Parathyroid adenoma (tissue), 2 donors: ENCODE results near the gene VEGFA.

Experiments
- H2AFZ ChIP-seq: fragments of 300-600 bp; sonication (generic); one replicate; pipeline ENCODE4 v1.7.0; 2017; ENCODE audit warnings: antibody characterized with exemption, mild to moderate bottlenecking
- H3K27ac ChIP-seq: fragments of 300-600 bp; sonication (generic); one replicate; pipeline ENCODE4 v1.7.0; 2017
- H3K27me3 ChIP-seq: fragments of 300-600 bp; sonication (generic); one replicate; pipeline ENCODE4 v1.7.0; 2017; ENCODE audit warnings: low read length; ENCODE audit not compliant: control insufficient read depth, insufficient read depth
- H3K36me3 ChIP-seq: fragments of 300-600 bp; sonication (generic); one replicate; pipeline ENCODE4 v1.7.0; 2017; ENCODE audit warnings: low read length; ENCODE audit not compliant: control insufficient read depth, insufficient read depth
- H3K4me1 ChIP-seq: fragments of 300-600 bp; sonication (generic); one replicate; pipeline ENCODE4 v1.7.0; 2017; ENCODE audit warnings: control low read depth
- H3K4me2 ChIP-seq: fragments of 300-600 bp; sonication (generic); one replicate; pipeline ENCODE4 v1.7.0; 2017; ENCODE audit warnings: low read length
- H3K4me3 ChIP-seq: fragments of 300-600 bp; sonication (generic); one replicate; pipeline ENCODE4 v1.7.0; 2017; ENCODE audit warnings: low read depth, low read length
- H3K79me2 ChIP-seq: fragments of 300-600 bp; sonication (generic); one replicate; pipeline ENCODE4 v1.7.0; 2017; ENCODE audit warnings: control low read depth
- H3K9ac ChIP-seq: fragments of 300-600 bp; sonication (generic); one replicate; pipeline ENCODE4 v1.7.0; 2017; ENCODE audit warnings: mild to moderate bottlenecking
- H3K9me3 ChIP-seq: fragments of 300-600 bp; sonication (generic); one replicate; pipeline ENCODE4 v1.7.0; 2017; ENCODE audit warnings: low read length; ENCODE audit not compliant: control insufficient read depth
- TF ChIP-seq, protein P1 (sequence below): fragments of 300-600 bp; sonication (generic); IDR thresholded peaks from one replicate; pipeline ENCODE4 v1.7.0; 2017; ENCODE audit warnings: antibody characterized with exemption, mild to moderate bottlenecking
- donor health status: primary hyperparathyroidism.

The VEGFA gene

DNA sequence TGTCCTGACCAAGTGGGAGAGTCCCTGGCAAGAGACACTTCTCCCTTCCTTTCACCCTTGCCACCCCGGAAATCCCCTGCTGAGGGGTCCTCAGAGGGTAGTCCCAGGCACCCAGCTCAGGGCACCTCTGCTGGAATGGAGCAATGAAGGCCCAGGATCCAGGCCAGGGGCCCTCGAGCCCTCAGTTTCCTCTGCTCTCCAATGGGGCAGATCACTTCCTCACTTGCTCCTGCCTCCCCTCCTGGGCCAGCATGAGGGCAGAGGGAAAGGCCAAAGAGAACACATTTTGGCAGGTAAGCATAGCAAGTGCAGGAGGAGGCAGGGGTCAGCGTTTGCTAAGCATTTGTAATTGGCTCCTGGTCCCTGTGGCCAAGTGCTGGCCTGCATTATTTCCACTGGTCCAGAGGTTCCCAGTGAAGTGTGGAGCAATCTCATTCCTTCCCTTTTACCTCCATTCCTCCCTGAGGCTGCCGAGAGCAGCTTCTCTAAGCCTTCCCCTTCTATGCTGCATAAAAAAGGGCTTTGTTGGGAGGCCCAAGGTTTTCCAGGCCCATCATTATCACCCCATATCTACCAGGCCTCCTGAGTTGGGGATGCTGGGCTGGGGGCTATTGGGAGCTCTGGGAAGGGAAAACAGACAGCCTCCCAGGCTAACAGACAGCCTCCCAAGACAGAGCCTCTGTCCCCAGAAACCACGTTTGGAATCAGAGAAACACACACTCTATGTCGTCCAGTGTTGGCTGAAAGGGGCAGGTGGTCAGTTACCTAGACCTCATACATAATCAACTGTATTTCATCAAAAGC is 28.8 kb upstream of the VEGFA start:
- Histone ChIP-seq H3K9me3 (no peaks in the 10 kb centered on the region), H2AFZ (no peak overlapping the region), H3K4me1 (peaks cover 14% of the 10 kb centered on the region), H3K4me3 (no peak overlapping the region), H3K4me2 (no peak overlapping the region), H3K36me3 (no peaks in the 10 kb centered on the region), H3K27me3 (no peaks in the 10 kb centered on the region), H3K27ac (no peak overlapping the region), H3K9ac (no peak overlapping the region), H3K79me2 (no peaks in the 10 kb centered on the region)
- TF ChIP-seq, protein P1, sequence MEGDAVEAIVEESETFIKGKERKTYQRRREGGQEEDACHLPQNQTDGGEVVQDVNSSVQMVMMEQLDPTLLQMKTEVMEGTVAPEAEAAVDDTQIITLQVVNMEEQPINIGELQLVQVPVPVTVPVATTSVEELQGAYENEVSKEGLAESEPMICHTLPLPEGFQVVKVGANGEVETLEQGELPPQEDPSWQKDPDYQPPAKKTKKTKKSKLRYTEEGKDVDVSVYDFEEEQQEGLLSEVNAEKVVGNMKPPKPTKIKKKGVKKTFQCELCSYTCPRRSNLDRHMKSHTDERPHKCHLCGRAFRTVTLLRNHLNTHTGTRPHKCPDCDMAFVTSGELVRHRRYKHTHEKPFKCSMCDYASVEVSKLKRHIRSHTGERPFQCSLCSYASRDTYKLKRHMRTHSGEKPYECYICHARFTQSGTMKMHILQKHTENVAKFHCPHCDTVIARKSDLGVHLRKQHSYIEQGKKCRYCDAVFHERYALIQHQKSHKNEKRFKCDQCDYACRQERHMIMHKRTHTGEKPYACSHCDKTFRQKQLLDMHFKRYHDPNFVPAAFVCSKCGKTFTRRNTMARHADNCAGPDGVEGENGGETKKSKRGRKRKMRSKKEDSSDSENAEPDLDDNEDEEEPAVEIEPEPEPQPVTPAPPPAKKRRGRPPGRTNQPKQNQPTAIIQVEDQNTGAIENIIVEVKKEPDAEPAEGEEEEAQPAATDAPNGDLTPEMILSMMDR, result no peak

DNA sequence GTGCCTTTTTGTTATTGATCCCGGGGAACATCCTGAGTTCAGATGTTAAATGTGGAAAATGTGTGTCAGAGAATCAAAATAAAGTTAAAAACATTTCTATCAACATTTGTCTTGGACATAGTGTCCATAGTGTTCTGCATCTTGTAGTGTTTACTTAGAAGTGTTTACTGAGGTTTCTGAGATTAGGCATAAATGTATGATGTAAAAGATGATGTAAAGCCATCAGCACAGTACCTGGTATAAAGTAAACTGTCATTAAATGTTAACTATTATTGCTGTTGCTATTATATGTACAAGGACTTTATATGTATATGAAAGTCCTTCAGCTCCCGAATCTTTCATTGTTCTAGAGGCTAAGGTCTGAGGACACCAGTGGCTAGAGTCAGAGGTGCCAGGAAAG is 28.2 kb upstream of the VEGFA start:
- TF ChIP-seq, protein P1, result no peak

DNA sequence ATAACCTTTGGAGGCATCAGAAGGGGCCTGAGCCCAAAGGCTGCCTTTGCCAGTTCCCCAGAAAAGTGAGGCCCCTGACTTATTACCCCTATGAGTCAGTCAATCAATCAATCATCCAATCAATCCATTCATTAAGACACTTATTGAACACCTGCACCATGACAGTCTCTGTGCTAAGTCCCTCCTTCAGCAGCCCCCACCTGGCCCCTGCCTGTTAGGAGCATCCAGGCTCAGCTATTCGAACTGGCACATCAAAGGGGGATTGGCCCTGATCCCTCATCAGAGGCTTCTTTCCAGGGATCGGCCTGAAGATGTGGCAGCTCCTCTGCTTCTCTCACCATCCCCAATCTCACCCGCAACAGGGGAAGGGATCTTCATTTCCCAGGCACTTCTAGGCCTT is 27.7 kb upstream of the VEGFA start:
- Histone ChIP-seq H3K79me2 (no peaks in the 10 kb centered on the region), H3K4me2 (no peak overlapping the region), H3K27me3 (no peaks in the 10 kb centered on the region), H2AFZ (no peak overlapping the region), H3K4me3 (no peak overlapping the region), H3K9ac (no peak overlapping the region), H3K36me3 (no peaks in the 10 kb centered on the region), H3K9me3 (no peaks in the 10 kb centered on the region), H3K27ac (no peak overlapping the region), H3K4me1 (peaks cover 14% of the 10 kb centered on the region)
- TF ChIP-seq, protein P1, result no peak

More for the DNA sequence above, 28.2 kb upstream of the VEGFA start:
- no peak overlapping the region for H3K9ac ChIP-seq
- H2AFZ ChIP-seq, result no peak overlapping the region
- H3K79me2 ChIP-seq, result no peaks in the 10 kb centered on the region
- H3K4me1 ChIP-seq, result peaks cover 14% of the 10 kb centered on the region
- no peak overlapping the region for H3K27ac ChIP-seq
- H3K27me3 ChIP-seq, result no peaks in the 10 kb centered on the region
- no peak overlapping the region for H3K4me3 ChIP-seq
- H3K36me3 ChIP-seq, result no peaks in the 10 kb centered on the region
- H3K9me3 ChIP-seq, result no peaks in the 10 kb centered on the region
- no peak overlapping the region for H3K4me2 ChIP-seq

DNA sequence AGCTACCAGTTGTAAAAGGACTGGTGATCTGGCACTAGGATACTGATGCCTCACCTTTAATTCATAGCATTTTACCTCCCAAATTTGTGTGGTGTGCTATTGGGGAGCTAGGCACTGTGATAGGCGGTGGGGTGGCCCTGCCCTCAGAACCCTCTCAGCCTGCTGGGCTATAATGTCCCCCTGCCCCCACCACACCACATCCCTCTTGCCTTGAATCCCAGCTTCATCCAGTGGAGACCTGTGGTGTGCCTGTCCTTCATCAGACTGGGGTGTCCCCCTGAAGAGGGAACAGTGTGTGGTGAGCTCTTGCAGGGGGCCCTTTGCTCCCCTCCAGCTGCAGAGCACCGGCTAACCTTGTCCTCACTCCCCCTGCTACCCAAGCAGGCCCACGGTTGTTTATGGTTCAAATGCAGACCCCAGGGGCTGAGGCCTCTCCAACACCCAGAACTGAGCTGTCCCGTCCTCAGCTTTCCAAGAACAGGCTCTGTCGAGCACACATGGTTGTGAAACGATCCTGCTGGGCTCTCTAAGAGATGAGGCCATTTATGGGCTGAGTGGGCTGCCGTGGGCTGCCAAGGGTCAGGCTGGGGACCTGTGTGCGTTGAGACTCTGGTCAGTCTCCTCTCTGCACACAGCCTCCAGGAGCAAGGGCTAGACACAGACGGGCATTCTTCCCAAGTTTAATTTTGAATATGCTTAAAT is 26.9 kb upstream of the VEGFA start:
- H3K4me3 ChIP-seq, result no peak overlapping the region
- no peak overlapping the region for H3K9ac ChIP-seq
- H3K27me3 ChIP-seq, result no peaks in the 10 kb centered on the region
- no peak overlapping the region for H2AFZ ChIP-seq
- H3K27ac ChIP-seq, result no peak overlapping the region
- no peaks in the 10 kb centered on the region for H3K79me2 ChIP-seq
- H3K4me1 ChIP-seq, result peaks cover 14% of the 10 kb centered on the region
- no peaks in the 10 kb centered on the region for H3K9me3 ChIP-seq
- no peak overlapping the region for H3K4me2 ChIP-seq
- H3K36me3 ChIP-seq, result no peaks in the 10 kb centered on the region
- TF ChIP-seq, protein P1, result no peak
